C4-2B (cell line): Measurements from ENCODE around the gene FOS.

Experiments
- ZFX ChIP-seq: fragments of 450-650 bp; IDR thresholded peaks from 2 replicates; pipeline ENCODE4 v1.6.1; 2017
- TF ChIP-seq, protein P1 (sequence below): fragments of 450-650 bp; conservative IDR thresholded peaks from 2 replicates; pipeline ENCODE4 v1.5.1; 2017; ENCODE audit warnings: mild to moderate bottlenecking

DNA sequence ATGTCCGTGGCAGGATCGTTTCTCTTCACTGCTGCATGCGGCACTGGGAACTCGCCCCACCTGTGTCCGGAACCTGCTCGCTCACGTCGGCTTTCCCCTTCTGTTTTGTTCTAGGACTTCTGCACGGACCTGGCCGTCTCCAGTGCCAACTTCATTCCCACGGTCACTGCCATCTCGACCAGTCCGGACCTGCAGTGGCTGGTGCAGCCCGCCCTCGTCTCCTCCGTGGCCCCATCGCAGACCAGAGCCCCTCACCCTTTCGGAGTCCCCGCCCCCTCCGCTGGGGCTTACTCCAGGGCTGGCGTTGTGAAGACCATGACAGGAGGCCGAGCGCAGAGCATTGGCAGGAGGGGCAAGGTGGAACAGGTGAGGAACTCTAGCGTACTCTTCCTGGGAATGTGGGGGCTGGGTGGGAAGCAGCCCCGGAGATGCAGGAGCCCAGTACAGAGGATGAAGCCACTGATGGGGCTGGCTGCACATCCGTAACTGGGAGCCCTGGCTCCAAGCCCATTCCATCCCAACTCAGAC lies 1.2 kb downstream of the FOS start:
- TF ChIP-seq, protein P1, sequence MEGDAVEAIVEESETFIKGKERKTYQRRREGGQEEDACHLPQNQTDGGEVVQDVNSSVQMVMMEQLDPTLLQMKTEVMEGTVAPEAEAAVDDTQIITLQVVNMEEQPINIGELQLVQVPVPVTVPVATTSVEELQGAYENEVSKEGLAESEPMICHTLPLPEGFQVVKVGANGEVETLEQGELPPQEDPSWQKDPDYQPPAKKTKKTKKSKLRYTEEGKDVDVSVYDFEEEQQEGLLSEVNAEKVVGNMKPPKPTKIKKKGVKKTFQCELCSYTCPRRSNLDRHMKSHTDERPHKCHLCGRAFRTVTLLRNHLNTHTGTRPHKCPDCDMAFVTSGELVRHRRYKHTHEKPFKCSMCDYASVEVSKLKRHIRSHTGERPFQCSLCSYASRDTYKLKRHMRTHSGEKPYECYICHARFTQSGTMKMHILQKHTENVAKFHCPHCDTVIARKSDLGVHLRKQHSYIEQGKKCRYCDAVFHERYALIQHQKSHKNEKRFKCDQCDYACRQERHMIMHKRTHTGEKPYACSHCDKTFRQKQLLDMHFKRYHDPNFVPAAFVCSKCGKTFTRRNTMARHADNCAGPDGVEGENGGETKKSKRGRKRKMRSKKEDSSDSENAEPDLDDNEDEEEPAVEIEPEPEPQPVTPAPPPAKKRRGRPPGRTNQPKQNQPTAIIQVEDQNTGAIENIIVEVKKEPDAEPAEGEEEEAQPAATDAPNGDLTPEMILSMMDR = no peak
- TF ChIP-seq ZFX = no peak
